Left forelimb (tissue), 1 donor: Measurements from ENCODE around the gene LRATD1.
A peak's percentile ranks its signal among the peaks of the same experiment; 100 is the strongest.
"Not testable (repeated sequence)": the region's sequence is repeated elsewhere in the genome, so short reads cannot be mapped to it uniquely, and the experiment has no call there.

ENCODE experiments used
- DNase-seq: peaks from one replicate; pipeline ENCODE4 v3.0.0-alpha.2; 2018; ENCODE audit warnings: low spot score

LRATD1 gene, protein sequence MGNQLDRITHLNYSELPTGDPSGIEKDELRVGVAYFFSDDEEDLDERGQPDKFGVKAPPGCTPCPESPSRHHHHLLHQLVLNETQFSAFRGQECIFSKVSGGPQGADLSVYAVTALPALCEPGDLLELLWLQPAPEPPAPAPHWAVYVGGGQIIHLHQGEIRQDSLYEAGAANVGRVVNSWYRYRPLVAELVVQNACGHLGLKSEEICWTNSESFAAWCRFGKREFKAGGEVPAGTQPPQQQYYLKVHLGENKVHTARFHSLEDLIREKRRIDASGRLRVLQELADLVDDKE

DNA sequence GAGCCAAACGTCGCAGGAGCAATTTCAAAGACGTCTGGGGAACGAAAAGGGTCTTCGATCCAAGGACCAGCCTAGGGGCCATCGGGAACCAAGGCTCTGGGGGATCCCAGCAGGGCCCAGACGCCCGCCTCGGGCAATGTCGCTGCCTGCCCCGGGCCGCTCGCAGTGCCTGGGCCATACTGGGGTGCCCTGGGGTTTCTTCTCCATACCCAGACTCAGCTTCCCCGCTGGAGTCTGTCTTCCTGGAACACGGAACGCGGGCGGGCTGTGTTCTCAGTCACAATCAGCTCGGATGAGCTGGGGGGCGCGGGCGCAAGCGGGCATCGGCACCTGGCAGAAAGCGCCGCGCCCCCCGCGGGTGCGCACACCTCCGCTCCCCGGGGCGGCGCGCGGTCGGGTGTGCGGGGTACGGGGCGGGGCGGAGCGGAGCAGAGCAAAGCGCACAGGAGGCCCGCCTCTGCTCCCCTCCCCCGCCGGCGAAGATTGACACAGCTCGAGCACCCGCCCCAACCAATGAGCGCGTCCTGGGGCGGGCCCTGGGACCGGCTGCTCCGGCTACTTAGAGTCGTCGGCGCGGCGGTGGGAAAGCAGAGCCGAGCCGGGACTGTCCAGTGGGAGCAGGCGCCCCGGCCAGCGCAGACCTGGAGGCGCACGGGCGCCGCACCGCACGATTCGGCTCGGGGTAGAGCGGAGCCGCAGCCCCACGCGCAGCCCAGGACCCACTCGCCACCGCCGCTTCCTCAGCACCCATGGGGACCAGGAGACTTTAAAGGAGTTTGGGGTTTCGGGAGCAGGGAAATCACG, at the start of gene LRATD1:
Gene LRATD1 (plus strand): TSS at position 585 of the 804 bp plus-strand sequence. CDS start 1,263 bp downstream, outside the sequence.
- peak; percentile 88 for DNase-seq

DNA sequence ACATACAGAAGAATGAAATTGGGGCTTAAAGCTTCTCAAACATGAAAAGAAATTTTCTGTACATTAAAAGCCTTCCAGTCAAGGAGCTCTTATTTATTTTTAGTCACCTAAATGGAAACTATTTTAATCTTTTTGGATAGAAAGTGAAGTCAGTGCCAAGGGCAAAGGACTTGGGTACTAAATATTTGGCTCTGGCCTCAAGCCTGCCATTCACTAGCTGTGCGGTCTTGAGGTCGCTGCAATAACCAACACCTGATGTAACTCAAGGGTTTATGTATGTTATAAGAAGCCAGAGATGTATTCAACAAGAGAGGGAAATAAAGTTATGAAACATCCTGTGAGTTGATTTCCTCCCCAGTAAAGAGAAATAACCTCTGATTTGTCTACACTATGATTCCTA, 49.5 kb upstream of the LRATD1 start:
- DNase-seq = no peak

DNA sequence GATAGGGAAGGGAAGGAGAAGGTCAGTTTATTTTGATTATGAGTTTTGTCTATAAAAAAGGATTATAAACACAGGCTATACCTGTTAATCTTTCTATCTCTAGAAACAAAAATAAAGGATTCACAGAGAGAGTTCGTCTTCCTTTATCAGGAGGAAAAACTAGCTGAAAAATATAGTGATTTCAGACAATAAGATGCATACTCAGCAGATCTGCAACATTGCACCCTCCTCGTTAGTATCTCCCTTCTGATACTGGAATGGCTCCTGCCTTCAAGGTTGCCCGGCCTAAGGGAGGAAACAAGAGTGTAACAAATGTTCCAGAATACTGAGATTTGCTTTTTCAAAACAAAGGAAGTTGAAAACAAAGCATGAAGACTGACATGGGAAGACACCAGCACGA, 48.7 kb upstream of the LRATD1 start:
- DNase-seq = no peak

DNA sequence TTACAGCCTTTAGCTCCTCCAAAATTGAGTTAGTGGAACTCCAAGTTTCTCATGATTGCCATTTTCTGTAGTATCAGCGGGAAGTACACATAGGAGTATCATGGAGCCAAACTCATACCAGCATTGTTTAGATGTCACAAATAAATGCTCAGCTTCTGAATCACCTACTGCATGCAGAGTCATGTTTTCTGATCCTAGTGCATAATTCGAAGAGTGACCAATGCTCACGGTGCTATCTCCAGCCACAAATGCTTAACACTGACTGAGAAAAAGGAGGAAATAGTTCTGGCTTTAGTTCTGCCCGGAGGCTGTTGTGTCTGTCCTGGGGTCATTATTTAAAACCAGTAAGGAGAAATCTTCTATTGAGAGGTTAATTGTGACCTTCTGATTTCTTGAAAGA, 45.4 kb upstream of the LRATD1 start:
- DNase-seq = no peak

DNA sequence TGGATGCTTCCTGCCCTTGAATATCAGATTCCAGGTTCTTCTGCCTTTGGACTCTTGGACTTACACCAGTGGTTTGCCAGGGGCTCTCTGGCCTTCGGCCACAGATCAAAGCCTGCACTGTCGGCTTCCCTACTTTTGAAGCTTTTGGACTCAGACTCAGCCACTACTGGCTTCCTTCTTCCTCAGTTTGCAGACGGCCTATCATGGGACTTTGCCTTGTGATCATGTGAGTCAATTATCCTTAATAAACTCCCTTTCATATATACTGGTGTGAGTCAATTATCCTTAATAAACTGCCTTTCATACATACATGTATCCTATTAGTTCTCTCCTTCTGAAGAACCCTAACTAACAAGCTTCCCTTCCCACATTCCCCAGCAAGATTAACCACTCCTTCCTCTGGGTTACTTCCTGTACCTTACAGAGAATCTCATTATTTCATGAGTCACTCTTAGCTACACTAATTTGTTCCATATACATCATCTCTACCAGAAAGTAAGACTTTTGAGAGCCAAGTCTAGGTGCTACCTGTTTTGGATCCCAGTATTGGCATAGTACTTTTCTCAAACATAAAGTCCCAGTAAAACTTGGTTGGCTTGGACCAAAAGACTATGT, 31.3 kb upstream of the LRATD1 start:
- no peak for DNase-seq

DNA sequence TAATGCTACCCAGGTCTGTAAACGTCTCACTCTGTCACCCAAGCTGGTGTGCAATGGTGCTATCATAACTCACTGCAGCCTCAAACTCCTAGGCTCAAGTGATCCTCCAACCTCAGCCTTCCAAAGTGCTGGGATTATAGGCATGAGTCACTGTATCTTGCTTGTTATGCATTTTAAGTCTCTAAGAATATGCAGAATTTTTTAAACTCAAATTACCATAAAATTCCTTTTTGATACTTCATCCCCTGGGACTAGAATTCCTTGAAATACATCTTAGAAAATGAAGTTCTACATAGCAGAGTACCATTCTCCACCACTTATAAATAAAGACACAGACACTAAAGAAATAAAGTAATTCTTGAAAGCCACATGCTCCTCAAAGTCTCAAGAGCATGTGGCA, 30.2 kb upstream of the LRATD1 start:
- DNase-seq = no peak

DNA sequence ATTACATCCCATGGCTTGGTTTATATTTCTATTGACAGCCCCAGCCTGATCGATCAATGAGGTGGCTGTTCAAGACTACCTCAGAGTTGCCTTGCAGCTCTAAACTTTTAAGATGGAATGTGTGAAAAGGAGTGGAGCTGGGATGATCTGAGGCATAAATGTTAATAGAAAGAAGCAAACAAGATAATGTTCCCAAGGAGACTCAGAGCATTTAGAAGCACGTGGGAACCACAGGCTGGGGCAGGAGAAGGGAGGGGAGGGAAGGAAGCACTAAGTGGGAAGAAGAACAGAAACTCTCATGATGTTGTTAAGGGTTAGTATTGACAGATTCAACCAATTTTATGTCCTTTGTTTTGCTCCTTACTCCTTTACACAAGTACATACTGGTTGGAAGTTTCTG, 28.8 kb upstream of the LRATD1 start:
- no peak for DNase-seq

DNA sequence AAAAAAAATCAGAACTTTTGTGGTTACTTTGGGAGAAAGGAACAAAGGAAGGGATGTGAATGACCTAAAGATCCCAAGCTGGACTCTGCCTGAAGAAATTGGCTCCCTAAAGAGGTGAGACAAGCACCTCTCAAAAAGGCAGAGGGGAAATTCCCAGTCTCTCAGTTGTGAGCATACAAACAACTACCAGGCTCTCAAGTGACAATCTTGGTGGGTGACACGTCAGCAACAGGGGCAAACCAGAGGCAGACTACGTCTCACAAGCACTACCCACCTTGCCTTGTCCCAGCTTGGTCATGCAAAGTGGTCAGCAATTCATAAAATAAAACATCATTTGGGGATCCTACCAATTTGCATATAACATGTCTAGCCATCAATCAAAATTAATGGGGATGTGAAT, 24.3 kb upstream of the LRATD1 start:
- no peak for DNase-seq

DNA sequence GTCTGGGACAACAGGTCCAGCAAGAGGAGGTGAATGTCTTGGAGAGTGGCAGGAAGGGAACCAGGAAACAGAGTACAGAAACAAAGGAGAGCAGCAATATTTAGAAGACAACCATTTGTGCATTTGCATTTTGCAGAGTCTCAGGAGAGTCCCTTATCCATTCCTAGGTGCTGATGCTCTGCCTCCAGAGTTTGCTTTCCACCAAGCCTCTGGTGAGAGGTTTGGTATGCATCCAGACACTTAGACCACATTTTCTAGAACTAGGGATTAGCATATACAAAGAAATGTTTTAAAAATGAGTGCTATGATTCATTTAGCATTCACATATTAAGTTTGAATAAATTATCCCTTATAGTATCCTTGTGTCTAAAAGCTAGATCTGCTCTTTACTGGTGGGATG, 18.5 kb upstream of the LRATD1 start:
- DNase-seq = no peak

DNA sequence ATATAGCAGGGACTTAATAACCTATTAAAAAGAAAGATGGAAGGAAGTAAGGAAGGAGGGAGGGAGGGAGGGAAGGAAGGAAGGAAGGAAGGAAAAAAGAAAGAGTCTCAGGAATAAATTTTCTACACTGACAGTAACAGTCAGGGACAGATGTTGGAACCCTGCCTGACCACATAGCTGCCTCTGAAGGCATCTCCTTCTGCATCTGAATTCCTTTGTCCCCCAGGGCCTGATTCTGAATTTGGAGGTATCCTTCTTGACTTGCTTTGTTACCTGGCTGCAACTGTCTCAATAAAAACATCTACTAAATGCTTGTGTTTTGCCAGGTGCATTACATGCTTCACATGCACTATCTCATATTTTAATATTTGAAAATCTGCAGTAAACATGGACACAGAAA, 17.4 kb upstream of the LRATD1 start:
- DNase-seq = no peak

DNA sequence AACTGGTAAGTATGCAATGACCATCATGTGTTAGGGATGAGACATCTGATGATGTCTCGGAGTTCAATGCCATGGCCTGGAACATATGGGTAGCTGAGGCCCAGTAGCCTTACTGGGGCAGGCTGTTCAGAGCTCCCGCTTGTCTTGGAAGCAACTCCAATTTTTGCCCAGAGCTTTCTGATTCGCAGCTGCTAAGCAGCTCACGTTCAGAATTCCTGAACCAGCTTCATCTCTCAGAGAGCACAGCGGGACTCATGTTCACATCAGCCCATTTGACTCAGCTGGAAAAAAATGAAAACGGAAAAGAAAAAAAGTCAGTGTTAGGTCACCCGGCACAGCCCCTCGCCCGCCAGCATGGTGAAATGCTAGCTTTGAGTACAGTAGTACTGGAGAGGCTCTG, 16.8 kb upstream of the LRATD1 start:
- DNase-seq = no peak

DNA sequence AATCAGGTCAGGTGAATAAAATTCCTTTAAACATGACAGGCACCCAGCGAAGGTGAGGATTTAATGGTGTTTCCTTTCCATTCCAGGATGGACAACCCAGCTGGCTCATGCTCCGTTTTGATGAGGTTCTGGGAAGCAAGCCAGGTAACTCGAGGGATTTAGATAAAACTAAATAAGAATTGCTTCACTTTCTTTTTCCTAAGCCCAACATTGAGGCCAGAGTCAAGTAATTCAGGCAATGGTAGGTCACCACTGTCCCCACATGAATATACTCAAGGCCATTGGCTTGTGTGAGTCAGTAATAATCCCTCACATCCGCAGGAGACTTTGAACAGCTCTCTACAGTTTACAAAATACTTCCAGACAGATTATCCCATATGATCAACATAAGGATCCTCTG, 16.2 kb upstream of the LRATD1 start:
- DNase-seq = no peak

DNA sequence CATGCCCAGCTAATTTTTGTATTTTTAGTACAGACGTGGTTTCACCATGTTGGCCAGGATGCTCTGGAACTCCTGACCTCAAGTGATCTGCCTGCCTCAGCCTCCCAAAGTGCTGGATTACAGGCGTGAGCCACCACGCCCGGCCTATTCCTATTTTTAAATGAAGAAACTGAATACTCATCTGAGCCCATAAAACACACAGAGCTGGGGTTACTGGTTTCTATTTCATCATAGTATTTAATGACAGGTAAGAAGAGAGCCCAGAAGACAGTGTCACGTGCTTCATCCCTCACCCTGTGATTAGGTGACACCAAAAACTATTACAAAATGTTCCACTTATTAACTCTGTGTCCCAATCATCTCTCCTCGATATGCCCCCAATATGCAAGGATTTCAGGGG, 15.6 kb upstream of the LRATD1 start:
- DNase-seq = no peak

DNA sequence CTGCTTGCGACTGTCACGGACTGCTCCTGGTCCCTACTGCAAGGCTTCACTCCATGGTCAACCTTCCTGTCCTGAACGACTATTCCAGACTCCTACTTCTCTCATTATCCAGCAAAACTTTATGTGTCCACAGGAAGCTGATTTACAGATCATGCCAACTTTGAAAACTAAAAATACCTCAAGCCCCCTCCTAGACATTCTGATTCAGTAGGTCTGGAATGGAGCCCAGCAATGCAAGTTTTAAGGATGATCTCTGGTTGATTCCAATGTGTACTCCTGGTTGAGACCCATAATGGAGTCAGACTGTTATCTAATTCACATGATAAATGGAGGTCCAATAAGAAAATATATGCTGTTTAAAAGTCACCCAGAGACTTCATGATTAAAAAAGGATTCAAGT, 13.1 kb upstream of the LRATD1 start:
- DNase-seq = no peak

DNA sequence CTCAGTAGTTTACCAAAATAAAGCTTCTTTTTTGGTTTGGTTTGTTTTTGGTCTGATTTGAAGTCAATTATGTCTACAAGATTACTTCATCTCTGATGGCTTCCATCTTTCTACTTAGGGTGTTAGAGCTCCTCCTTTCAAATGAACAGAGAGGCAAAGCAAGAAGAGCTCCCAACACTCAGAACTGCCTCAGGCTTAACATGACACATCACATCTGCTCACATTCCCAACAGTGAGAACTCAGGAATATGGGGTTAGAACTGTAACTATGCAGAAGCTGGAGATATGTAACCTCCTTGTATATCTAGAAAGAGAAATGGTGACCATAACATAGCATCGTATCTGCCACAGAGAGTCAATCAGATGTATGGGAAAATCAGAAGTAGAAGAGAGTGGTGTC, 11.4 kb upstream of the LRATD1 start:
- DNase-seq = no peak

DNA sequence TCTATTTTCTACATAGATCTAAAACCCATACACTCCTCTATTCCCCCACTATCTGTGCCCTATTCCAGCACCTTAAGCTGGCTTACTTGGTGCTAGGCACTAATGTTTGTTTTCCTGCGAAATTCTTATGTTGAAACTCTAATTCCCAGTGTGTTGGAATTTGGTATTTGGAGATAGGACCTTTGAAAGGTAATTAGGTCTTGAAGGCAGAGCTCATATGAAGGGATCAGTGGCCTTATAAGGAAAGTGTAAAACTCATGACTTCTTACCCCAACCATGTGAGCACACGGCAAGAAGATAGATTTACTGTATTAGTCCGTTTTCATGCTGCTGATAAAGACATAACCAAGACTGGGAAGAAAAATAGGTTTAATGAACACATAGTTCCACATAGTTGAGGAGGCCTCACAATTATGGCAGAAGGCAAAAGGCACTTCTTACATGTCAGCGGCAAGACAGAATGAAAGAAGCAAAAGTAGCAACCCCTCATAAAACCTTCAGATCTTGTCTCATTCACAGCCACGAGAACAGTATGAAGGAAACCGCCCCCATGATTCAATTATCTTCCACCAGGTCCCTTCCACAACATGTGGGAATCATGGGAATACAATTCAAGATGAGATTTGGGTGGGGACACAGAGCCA, 10.5 kb upstream of the LRATD1 start:
- DNase-seq = no peak

DNA sequence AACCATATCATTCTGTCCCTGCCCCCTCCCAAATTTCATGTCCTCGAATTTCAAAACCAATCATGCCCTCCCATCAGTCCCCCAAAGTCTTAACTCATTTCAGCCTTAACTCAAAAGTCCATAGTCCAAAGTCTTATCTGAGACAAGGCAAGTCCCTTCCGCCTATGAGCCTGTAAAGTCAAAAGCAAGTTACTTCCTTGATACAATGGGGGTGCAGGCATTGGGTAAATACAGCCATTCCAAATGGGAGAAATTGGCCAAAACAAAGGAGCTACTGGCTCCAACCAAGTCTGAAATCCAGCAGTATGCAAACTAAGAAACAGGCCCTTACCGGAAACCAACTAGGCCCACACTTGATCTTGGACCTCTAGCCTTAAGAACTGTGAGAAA, 10.0 kb upstream of the LRATD1 start:
- not testable (repeated sequence) for DNase-seq

DNA sequence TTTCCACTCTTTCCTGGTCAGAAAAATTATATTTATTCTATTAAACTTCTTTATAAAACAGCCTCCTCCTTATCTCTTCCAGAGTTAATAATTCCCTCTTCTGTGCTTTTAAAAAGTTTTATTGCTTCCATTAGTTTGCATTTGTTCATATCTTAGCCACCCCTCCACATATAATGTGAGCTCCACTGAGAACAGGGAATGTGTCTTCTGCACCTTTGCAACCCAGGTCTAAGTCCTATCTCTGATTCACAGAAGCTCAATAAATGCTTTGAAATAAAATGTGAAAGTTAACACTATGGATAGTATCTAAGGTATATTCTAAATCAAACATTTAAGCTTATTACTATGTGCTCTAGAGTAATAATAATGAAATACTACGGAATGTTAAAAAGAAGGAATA, 9.3 kb upstream of the LRATD1 start:
- no peak for DNase-seq

DNA sequence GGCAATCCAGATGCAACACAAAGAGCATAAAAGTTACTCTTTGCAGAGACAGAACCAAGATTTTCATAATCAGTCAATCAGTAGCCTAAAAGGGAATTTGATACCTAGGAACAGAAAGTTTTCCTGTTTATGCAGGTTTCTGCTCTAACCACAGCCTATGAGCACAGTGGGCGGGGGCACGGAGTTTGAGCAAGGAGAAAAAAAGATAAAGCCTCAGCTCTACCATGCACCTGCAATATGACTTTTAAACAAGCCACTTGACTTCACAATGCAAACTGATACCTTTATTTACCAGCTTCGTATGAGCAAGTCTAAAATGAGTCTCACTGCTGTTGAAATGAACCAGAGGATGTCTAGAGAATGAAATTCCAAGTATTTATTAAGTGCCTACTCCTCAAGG, 5.6 kb upstream of the LRATD1 start:
- no peak for DNase-seq

DNA sequence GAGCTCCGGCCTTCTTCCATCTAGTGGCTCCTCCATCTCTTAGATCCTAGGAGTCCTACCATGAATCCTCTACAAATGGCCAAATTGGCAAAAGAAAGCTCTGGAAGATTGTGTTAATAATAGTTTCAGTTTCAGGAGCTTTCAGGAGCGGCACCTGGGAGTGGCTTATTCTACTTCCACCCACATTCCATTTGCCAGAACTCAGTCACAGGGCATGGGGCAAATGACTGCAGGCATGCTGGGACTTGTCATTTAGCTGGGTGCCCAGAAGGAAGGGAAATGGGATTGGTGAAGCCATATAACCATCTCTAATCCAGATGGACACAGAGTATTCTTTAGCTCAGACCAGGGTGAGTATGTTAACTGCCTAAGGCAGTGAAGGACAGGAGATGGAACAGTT, 3.6 kb upstream of the LRATD1 start:
- no peak for DNase-seq

DNA sequence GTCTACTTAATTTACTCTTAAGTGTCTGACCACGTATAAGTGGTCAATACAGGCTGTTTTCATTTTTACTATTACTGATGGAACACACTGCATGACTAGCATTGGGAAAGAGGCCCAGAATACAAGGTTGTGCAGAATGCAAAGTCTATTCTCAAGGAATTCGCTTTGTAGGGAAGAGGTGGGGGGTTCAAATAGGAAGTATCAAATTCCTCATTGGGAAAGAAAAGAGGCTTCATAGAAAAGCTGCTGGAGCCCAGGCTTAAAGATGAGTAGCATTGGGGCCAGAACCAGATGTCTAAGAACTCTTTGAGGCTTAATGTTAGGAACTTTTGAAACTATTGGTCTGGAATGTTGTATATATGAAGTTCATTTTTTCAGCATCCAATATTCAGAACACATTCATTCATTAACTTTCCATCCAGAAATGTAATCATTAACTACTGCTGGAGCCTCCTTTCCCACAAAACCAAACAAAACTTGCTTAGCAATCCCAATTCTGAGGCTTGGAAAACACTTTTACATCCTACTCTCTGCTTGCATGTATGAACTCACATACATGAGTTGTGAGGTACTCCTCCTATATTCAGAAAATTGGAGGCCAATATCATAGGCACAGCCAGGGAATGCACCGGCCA, 994 bp upstream of the LRATD1 start:
- DNase-seq = no peak

DNA sequence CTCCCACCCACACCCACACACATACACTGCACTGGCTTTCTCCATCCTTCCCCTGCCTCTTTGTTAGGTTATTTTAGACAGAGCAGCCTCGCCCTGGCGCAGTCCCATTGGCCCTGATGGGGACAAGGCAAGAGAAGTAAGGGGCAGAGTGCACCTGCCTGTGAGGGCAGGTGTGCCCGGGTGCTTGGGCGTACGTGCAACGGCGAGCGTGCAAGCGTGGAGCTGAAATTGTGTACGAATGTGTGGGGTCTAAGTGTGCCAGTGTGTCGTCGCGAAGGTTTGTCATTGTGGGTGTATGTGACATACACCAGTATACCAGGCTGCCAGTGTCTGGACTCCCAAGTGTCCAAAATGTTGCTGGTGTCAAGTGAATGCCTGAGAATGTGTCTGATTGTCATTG, 544 bp downstream of the LRATD1 start:
- no peak for DNase-seq
